Measurements from ENCODE around the gene SLC26A3.
"Not testable (repeated sequence)": the region's sequence is repeated elsewhere in the genome, so short reads cannot be mapped to it uniquely, and the experiment has no call there.

Gene SLC26A3

GRCh38 chr7:107803009-107803610 is at the start of gene SLC26A3:
SLC26A3 (minus strand) TSS chr7:107803223; CDS start chr7:107794509, 8,714 bp downstream.
- DNase-seq (ENCODE audit: low read depth in 1 of 2, low spot score in 1 of 2), result no peak

GRCh38 chr7:107850643-107851042 is 47.6 kb upstream of the SLC26A3 start:
- DNase-seq (ENCODE audit: low read depth in 1 of 2, low spot score in 1 of 2), result no peak

- no peak for DNase-seq (ENCODE audit: low read depth in 1 of 2, low spot score in 1 of 2)
These were observed 47.2 kb upstream of the SLC26A3 start for GRCh38 chr7:107850216-107850615.

- DNase-seq (ENCODE audit: low read depth in 1 of 2, low spot score in 1 of 2), result not testable (repeated sequence)
These were observed 45.2 kb upstream of the SLC26A3 start for GRCh38 chr7:107848211-107848610.

GRCh38 chr7:107847836-107848175 is 44.8 kb upstream of the SLC26A3 start:
- DNase-seq (ENCODE audit: low read depth in 1 of 2, low spot score in 1 of 2), result not testable (repeated sequence)

GRCh38 chr7:107847168-107847835 is 44.3 kb upstream of the SLC26A3 start:
- no peak for DNase-seq (ENCODE audit: low read depth in 1 of 2, low spot score in 1 of 2)

- no peak for DNase-seq (ENCODE audit: low read depth in 1 of 2, low spot score in 1 of 2)
These were observed 43.3 kb upstream of the SLC26A3 start for GRCh38 chr7:107846324-107846723.

GRCh38 chr7:107843184-107843583 is 40.2 kb upstream of the SLC26A3 start:
- no peak for DNase-seq (ENCODE audit: low read depth in 1 of 2, low spot score in 1 of 2)

GRCh38 chr7:107842213-107842612 is 39.2 kb upstream of the SLC26A3 start:
- DNase-seq (ENCODE audit: low read depth in 1 of 2, low spot score in 1 of 2), result no peak

- DNase-seq (ENCODE audit: low read depth in 1 of 2, low spot score in 1 of 2), result no peak
These were observed 36.0 kb upstream of the SLC26A3 start for GRCh38 chr7:107838816-107839565.

- DNase-seq (ENCODE audit: low read depth in 1 of 2, low spot score in 1 of 2), result no peak
These were observed 35.1 kb upstream of the SLC26A3 start for GRCh38 chr7:107838024-107838601.

- DNase-seq (ENCODE audit: low read depth in 1 of 2, low spot score in 1 of 2), result no peak
These were observed 34.1 kb upstream of the SLC26A3 start for GRCh38 chr7:107837145-107837512.

GRCh38 chr7:107836237-107837144 is 33.5 kb upstream of the SLC26A3 start:
- no peak for DNase-seq (ENCODE audit: low read depth in 1 of 2, low spot score in 1 of 2)

- no peak for DNase-seq (ENCODE audit: low read depth in 1 of 2, low spot score in 1 of 2)
These were observed 31.4 kb upstream of the SLC26A3 start for GRCh38 chr7:107834401-107834800.

GRCh38 chr7:107833684-107834106 is 30.7 kb upstream of the SLC26A3 start:
- DNase-seq (ENCODE audit: low read depth in 1 of 2, low spot score in 1 of 2), result no peak

GRCh38 chr7:107830420-107830819 is 27.4 kb upstream of the SLC26A3 start:
- no peak for DNase-seq (ENCODE audit: low read depth in 1 of 2, low spot score in 1 of 2)

GRCh38 chr7:107828540-107828939 is 25.5 kb upstream of the SLC26A3 start:
- no peak for DNase-seq (ENCODE audit: low read depth in 1 of 2, low spot score in 1 of 2)

GRCh38 chr7:107827501-107827900 is 24.5 kb upstream of the SLC26A3 start:
- DNase-seq (ENCODE audit: low read depth in 1 of 2, low spot score in 1 of 2), result no peak

GRCh38 chr7:107826451-107826850 is 23.4 kb upstream of the SLC26A3 start:
- DNase-seq (ENCODE audit: low read depth in 1 of 2, low spot score in 1 of 2), result no peak

- DNase-seq (ENCODE audit: low read depth in 1 of 2, low spot score in 1 of 2), result no peak
These were observed 21.8 kb upstream of the SLC26A3 start for GRCh38 chr7:107824858-107825257.

GRCh38 chr7:107818622-107819021 is 15.6 kb upstream of the SLC26A3 start:
- DNase-seq (ENCODE audit: low read depth in 1 of 2, low spot score in 1 of 2), result no peak

Data from activated CD4-positive, alpha-beta T cell treated with anti-CD3 and anti-CD28 coated beads, Interleukin-2, amount 50 U/mL, for 24 hours (primary cell).